Small intestine (tissue), 7 donors: Measurements from ENCODE around the gene IDH3G. TPM values are rescaled to one million over a fixed set of nuclear protein-coding genes. Genes with fewer than 3 reads are reported as not detected.

Experiments used
- DNase-seq, 2 donors: peaks; one replicate each; pipeline versions ENCODE4 v3.0.0 to v3.0.0-alpha.2; 2013
- FAIRE-seq: peaks from 2 replicates; lab custom pipeline; 2012; peaks lifted over from hg19 to GRCh38; lab: Jason Lieb, UNC
- H3K27ac ChIP-seq, 3 donors: one replicate each; pipeline ENCODE4 v1.5.1; 2013; ENCODE audit warnings: low read length in 2 of 3, mild to moderate bottlenecking in 2 of 3, control low read depth in 1 of 3, inconsistent platforms in 1 of 3, low read depth in 1 of 3, moderate library complexity in 1 of 3
- H3K27me3 ChIP-seq, 3 donors: one replicate each; pipeline ENCODE4 v1.6.1; 2013; ENCODE audit warnings: low read length in 3 of 3, inconsistent platforms in 1 of 3; ENCODE audit not compliant: control insufficient read depth in 3 of 3, insufficient read depth in 3 of 3
- H3K36me3 ChIP-seq, 3 donors: one replicate each; pipeline ENCODE4 v1.6.1; 2013; ENCODE audit warnings: low read length in 3 of 3, inconsistent platforms in 1 of 3, low read depth in 1 of 3, mild to moderate bottlenecking in 1 of 3, moderate library complexity in 1 of 3; ENCODE audit not compliant: control insufficient read depth in 3 of 3, insufficient read depth in 2 of 3
- H3K4me1 ChIP-seq, 3 donors: one replicate each; pipeline ENCODE4 v1.6.1; 2013; ENCODE audit warnings: low read length in 2 of 3, inconsistent platforms in 1 of 3, low read depth in 1 of 3, mild to moderate bottlenecking in 1 of 3, moderate library complexity in 1 of 3; ENCODE audit not compliant: control insufficient read depth in 3 of 3, insufficient read depth in 2 of 3
- H3K4me3 ChIP-seq, 3 donors: one replicate each; pipeline ENCODE4 v1.5.1; 2013; ENCODE audit warnings: low read length in 3 of 3, control low read depth in 1 of 3, inconsistent platforms in 1 of 3, low read depth in 1 of 3, mild to moderate bottlenecking in 1 of 3, moderate library complexity in 1 of 3
- H3K9me3 ChIP-seq, 2 donors: one replicate each; pipeline ENCODE4 v1.6.1; 2013; ENCODE audit warnings: low read depth in 1 of 2, low read length in 1 of 2; ENCODE audit not compliant: control insufficient read depth in 2 of 2, insufficient read depth in 1 of 2
- WGBS, 3 donors: extraction: QIAGEN DNeasy Blood & Tissue Kit; methylation state at CpG; one replicate each; pipeline ENCODE4 v1.1.7; 2013; 5-methylcytosine and 5-hydroxymethylcytosine counted together
- polyA plus RNA-seq, 4 donors: library from polyadenylated mRNA; stranded (reverse) in 3 of 4; unstranded in 1 of 4; fragments of 200-250 nt in 3 of 4; fragments of 120-200 nt in 1 of 4; gene quantifications; one replicate each; pipeline versions ENCODE4 v1.2.1 to v1.2.3, GENCODE V29; 2013
- donor health status: healthy with polysubstance abuse.
- donor health status: control.
- donor health status: control.
- donor health status: Bipolar disorder and iron deficiency.
- donor health status: healthy.

The IDH3G gene
- polyA plus RNA-seq, 4 donors = 59.9 to 114 (median 85.5) TPM

DNA sequence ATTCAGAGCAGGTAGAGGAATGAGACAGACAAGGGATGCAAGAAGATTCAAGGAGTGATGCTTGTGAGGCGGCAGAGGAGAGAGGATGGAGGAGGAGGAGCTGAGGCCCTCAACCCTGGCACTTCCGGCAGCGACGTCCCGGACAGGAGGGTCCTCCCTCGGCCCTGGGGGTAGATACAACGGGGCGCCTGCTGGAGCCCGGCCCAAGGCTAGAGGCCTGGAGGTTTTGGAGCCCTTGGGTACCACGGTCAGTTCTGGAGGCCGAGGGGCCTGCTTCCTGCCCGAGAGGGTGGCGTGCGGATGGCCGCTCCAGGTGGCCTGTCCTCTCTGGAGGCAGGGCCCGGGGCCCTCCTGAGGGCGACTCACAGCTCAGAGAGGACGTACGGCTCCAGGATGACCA lies 13.8 kb upstream of the IDH3G start:
- no peak for FAIRE-seq

DNA sequence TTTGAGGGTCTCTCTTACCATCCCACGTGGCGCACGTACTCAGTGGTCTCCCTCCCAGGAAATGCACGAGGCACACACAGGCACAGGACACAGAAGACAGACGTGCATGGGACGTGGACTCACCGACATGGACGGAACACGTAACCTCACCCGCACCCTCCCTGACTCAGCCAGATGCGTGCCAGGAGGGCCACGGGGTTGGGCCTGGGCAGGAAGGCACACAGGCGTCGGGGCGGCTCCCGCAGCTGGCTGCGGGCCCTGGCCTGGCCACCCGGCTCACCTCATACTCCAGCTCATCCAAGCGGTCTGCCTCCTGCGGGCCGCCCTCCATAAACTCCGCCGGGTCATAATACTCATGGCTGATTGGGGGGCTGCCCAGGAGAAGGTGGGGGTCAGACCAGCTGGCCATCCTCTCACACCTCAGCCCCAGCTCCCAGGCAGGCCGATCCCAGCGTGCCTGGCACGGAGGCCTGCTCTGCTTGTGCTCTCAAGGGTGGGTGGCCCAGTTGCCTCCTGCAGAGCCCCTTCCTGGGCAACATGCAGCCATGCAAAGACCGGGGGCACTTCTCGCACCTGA lies 12.9 kb upstream of the IDH3G start:
- H3K4me3 ChIP-seq = no peak overlapping the region
- H3K27me3 ChIP-seq = no peaks in the 10 kb centered on the region
- FAIRE-seq (no peak), DNase-seq (no peak)
- H3K4me1 ChIP-seq = no peaks in the 10 kb centered on the region
- no peaks in the 10 kb centered on the region for H3K36me3 ChIP-seq
- no peaks in the 10 kb centered on the region for H3K9me3 ChIP-seq
- WGBS, 3 donors = 81 to 91% (median 87%) methylated on average over 18 to 28 of the region's 28 CpGs
- H3K27ac ChIP-seq = no peak overlapping the region

More for the DNA sequence above, 13.8 kb upstream of the IDH3G start:
- no peak for DNase-seq
- Histone ChIP-seq H3K4me1 (no peaks in the 10 kb centered on the region), H3K9me3 (no peaks in the 10 kb centered on the region), H3K27me3 (no peaks in the 10 kb centered on the region), H3K36me3 (no peaks in the 10 kb centered on the region), H3K27ac (no peak overlapping the region), H3K4me3 (no peak overlapping the region)
- 88 to 92% (median 92%) methylated on average over 8 to 19 of the region's 19 CpGs for WGBS, 3 donors

DNA sequence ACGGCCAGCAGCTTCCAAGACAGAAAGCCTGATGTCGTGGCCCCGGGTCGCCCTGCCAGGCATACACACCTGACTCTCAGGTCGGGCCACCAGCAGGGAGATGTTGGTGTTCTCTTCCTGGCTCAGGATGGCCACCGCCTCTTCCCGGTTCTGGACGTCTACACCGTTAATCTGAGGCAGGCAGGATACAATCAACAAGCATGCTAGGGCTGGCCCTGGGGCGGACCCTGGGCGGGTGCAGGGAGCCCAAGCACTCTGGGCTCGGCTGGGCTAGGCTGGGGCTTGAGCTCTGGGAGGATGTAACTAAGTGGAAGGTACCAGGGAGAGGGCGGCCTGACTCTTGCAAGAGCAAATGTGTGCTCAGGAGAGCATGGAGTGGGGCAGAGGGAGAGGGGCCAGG lies 11.3 kb upstream of the IDH3G start:
- Histone ChIP-seq H3K9me3 (no peaks in the 10 kb centered on the region), H3K4me3 (no peak overlapping the region), H3K27ac (no peak overlapping the region), H3K36me3 (no peaks in the 10 kb centered on the region), H3K4me1 (no peaks in the 10 kb centered on the region), H3K27me3 (no peaks in the 10 kb centered on the region)
- no peak for FAIRE-seq
- WGBS, 3 donors = 77 to 84% (median 84%) methylated on average over 10 to 13 of the region's 13 CpGs
- no peak for DNase-seq

DNA sequence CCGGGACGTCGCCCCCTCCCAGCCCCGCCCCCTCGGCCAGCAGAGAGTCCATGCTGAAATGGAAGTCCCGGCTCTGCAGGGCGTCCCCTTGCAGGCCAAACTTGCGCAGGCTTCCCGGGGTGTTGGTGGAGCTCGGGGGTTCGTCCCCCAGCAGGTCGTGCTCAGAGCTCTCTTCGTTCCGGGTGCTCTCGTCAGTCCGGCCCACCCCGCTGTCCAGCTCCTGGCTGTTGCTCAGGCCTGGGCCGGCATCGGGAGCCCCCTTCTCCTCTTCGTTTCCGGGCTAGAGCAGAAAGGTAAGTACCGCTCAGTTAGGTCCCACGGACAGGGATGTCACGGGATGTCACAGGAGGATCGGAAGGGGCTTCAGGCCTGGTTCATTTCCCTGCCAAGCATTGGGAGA lies 10.4 kb upstream of the IDH3G start:
- Histone ChIP-seq H3K9me3 (no peaks in the 10 kb centered on the region), H3K27ac (no peak overlapping the region), H3K4me3 (no peak overlapping the region), H3K27me3 (no peaks in the 10 kb centered on the region), H3K4me1 (no peaks in the 10 kb centered on the region), H3K36me3 (no peaks in the 10 kb centered on the region)
- DNase-seq = no peak
- no peak for FAIRE-seq
- 92 to 96% (median 92%) methylated on average over 18 to 25 of the region's 25 CpGs for WGBS, 3 donors

DNA sequence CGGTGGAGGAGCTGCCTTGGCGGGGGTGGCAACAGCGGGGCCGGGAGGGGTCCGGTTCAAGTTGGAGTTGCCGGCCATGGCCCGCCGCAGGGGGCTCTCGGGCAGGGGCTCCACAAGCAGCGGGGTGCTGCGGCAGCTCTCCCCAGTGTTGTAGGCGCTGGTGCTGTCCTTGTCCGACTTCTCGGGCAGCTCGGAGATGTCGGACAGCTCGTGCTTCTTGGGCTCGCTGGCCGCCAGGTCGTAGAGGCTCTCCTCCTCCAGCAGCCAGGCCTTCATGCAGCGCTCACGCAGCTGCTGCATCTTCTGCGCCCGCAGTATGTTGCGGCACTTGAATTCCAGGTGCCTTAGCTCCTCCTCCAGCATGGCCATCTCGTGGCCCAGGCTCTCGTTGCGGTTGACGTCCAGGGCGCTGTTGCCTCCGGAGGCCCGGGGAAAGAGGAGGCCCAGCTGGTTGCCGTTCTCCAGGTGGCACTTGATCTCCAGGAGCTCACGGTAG lies 10.0 kb upstream of the IDH3G start:
- no peak overlapping the region for H3K4me3 ChIP-seq
- 94 to 96% (median 95%) methylated on average over 21 to 34 of the region's 34 CpGs for WGBS, 3 donors
- FAIRE-seq (no peak), DNase-seq (no peak)
- H3K4me1 ChIP-seq = no peaks in the 10 kb centered on the region
- no peaks in the 10 kb centered on the region for H3K27me3 ChIP-seq
- H3K9me3 ChIP-seq = no peaks in the 10 kb centered on the region
- peaks cover 0 to 3% (median 0%) of the 10 kb centered on the region in 3 donors for H3K36me3 ChIP-seq
- H3K27ac ChIP-seq = no peak overlapping the region

DNA sequence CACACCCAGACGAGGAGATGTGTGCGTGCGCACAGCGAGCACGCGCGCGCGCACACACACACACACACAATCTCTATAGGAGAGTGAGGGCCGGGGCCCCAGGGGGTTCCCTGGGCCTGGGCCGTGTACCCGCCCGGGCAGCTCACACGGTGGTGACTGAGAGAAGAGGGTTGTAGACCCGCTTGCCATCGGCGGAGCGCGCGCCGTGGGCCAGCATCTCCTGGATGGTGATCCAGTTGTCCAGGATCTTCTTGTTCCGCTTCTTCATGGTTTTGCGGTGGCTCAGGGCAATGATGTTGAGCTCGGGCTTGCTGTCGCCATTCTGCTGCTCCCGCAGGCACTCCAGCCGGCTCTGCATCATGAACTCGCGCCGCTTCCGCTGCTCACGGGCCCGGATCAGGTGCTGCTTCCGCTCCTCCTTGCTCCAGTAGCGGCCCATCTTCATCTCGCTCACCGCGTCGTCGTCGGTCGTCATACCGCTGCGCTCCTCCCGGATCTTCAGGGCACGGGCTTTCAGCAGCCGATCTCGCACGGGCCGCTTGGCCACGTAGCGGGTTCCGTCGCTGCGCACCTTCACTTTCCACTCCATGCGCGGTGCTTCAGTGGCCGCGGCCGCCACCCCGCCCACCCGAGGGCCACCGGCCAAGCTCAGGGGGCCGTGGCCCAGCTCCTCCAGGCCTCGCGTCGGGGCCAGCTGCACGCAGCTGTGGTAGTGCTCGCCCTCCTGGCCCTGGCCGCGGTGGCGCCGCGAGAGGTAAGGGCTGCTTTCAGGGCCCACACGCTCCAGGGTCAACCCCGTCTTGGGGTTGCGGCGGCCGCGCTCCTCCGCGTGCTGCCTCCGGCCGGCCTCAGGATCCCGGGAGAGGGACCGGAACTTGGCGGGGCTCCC lies 9.3 kb upstream of the IDH3G start:
- Histone ChIP-seq H3K27me3 (no peaks in the 10 kb centered on the region), H3K27ac (no peak overlapping the region), H3K9me3 (no peaks in the 10 kb centered on the region), H3K4me3 (no peak overlapping the region), H3K4me1 (no peaks in the 10 kb centered on the region), H3K36me3 (peaks cover 0 to 10% (median 0%) of the 10 kb centered on the region in 3 donors)
- FAIRE-seq = no peak
- 96 to 97% (median 96%) methylated on average over 75 to 87 of the region's 87 CpGs for WGBS, 3 donors
- no peak for DNase-seq

DNA sequence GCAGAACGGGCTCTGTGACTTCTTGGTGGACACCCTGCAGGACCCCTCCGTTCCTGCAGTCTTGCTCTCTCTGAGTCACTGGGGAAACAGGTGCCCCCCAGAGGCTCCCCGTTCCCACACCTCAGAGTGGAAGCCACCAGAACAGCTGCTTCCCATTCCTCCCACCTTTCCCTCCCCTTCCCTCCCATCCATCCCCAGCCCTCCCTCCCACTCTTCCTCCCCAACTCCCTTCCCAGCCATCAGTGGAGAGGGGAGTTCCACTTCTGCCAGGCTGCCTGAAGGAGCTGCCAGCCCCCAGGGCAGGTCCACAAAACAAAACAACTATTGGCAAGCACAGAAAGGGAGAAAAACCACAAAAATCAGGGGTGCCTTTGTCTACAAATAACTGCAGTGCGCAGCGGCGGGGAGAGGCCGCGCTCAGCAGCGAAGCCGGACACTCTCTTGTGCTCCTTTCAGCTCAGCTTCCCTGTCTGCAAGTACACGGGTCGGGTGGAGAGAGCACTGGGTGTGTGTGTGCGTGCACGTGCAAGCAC lies 8.4 kb upstream of the IDH3G start:
- H3K4me1 ChIP-seq = no peaks in the 10 kb centered on the region
- no peak for DNase-seq
- 59 to 75% (median 64%) methylated on average over 7 to 14 of the region's 14 CpGs for WGBS, 3 donors

DNA sequence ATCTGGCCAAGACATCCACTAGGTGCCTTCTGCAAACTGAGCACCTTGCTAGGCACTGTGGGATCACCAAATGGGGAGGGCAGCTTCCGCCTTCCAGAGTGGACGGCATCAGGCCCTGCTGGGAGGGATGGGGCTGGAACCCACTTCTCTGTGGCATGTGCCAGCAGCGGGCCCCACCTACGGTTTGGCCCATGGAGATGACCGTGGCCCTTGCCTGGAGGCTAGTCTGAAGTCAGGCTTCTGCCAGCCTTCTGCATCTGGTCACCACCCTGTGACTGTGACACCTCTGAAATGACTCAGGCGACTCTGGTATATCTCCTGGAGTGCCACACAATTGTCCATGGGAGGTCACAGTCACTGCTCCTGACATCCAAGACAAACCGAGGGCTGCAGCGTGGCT lies 7.5 kb upstream of the IDH3G start:
- Histone ChIP-seq H3K36me3 (peaks cover 0 to 27% (median 0%) of the 10 kb centered on the region in 3 donors), H3K27me3 (no peaks in the 10 kb centered on the region), H3K4me1 (no peaks in the 10 kb centered on the region), H3K27ac (no peak overlapping the region), H3K9me3 (no peaks in the 10 kb centered on the region), H3K4me3 (no peak overlapping the region)
- DNase-seq (no peak), FAIRE-seq (no peak)
- 79 to 86% (median 82%) methylated on average over 8 of the region's 8 CpGs for WGBS, 3 donors

More for the DNA sequence above, 8.4 kb upstream of the IDH3G start:
- H3K9me3 ChIP-seq = no peaks in the 10 kb centered on the region
- no peak overlapping the region for H3K27ac ChIP-seq
- peaks cover 0 to 17% (median 0%) of the 10 kb centered on the region in 3 donors for H3K36me3 ChIP-seq
- no peak for FAIRE-seq
- H3K4me3 ChIP-seq = no peak overlapping the region
- H3K27me3 ChIP-seq = no peaks in the 10 kb centered on the region
